RWPE2 (cell line): ENCODE measurements around the gene HPDL.
A peak's percentile ranks its signal among the peaks of the same experiment; 100 is the strongest.
"Not testable (repeated sequence)": the region's sequence is repeated elsewhere in the genome, so short reads cannot be mapped to it uniquely, and the experiment has no call there.

Experiments used
- ATAC-seq: fragments of 200-7000 bp; cut with Tn5 transposase; 3 replicates; pipeline ENCODE4 v1.9.1; 2021; ENCODE audit warnings: low read depth
- DNase-seq: peaks from one replicate; pipeline ENCODE4 v3.0.0-alpha.2; 2020; ENCODE audit warnings: low spot score
- H3K27ac ChIP-seq: fragments of 450-650 bp; 2 replicates; pipeline ENCODE4 v1.5.1; 2017; ENCODE audit warnings: mild to moderate bottlenecking; ENCODE audit not compliant: poor library complexity, severe bottlenecking
- H3K27me3 ChIP-seq: fragments of 250-450 bp; sonication (Bioruptor Pico); 2 replicates; pipeline ENCODE4 v1.5.1; 2021; ENCODE audit warnings: mild to moderate bottlenecking, moderate library complexity; ENCODE audit not compliant: insufficient read depth, poor library complexity, severe bottlenecking
- H3K36me3 ChIP-seq: fragments of 250-450 bp; sonication (Bioruptor Pico); 2 replicates; pipeline ENCODE4 v1.5.1; 2020; ENCODE audit warnings: low read depth, mild to moderate bottlenecking, moderate library complexity
- H3K4me1 ChIP-seq: fragments of 250-450 bp; sonication (Bioruptor Pico); 2 replicates; pipeline ENCODE4 v1.5.1; 2021; ENCODE audit warnings: mild to moderate bottlenecking, moderate library complexity; ENCODE audit not compliant: insufficient read depth, poor library complexity, severe bottlenecking
- H3K4me3 ChIP-seq: fragments of 250-450 bp; sonication (Bioruptor Pico); 2 replicates; pipeline ENCODE4 v1.5.1; 2021; ENCODE audit warnings: mild to moderate bottlenecking, moderate library complexity; ENCODE audit not compliant: severe bottlenecking
- H3K9me3 ChIP-seq: fragments of 250-450 bp; sonication (Bioruptor Pico); 2 replicates; pipeline ENCODE4 v1.5.1; 2021; ENCODE audit warnings: mild to moderate bottlenecking, moderate library complexity; ENCODE audit not compliant: severe bottlenecking
- CTCF ChIP-seq: fragments of 450-650 bp; IDR thresholded peaks from one replicate; pipeline ENCODE4 v1.5.1; 2017; ENCODE audit warnings: mild to moderate bottlenecking, moderate library complexity; ENCODE audit not compliant: poor library complexity, severe bottlenecking

Gene HPDL

DNA sequence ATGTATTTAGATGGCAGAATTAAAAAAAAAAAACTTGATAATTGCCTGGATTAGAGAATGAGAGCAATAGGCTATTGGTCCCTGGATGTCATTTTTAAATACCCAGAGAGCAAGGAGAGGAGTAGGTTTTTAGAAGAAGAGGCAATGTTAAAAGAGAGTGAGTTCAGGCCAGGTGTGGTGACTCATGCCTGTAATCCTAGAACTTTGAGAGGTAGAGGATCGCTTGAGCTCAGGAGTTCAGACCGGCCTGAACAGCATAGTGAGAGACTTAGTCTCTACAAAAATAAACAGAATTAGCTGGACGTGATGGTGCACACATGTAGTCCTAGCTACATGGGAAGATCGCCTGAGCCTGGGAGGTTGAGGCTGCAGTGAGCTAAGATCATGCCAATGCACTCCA is 29.5 kb downstream of the HPDL start:
- no peak for TF ChIP-seq CTCF
- H3K4me3 ChIP-seq, result no peak overlapping the region
- H3K4me1 ChIP-seq, result peaks cover 10% of the 10 kb centered on the region
- H3K27ac ChIP-seq, result no peak overlapping the region
- no peak for DNase-seq
- H3K36me3 ChIP-seq, result no peaks in the 10 kb centered on the region
- H3K9me3 ChIP-seq, result no peaks in the 10 kb centered on the region
- H3K27me3 ChIP-seq, result no peaks in the 10 kb centered on the region
- peak; percentile 92 for ATAC-seq

DNA sequence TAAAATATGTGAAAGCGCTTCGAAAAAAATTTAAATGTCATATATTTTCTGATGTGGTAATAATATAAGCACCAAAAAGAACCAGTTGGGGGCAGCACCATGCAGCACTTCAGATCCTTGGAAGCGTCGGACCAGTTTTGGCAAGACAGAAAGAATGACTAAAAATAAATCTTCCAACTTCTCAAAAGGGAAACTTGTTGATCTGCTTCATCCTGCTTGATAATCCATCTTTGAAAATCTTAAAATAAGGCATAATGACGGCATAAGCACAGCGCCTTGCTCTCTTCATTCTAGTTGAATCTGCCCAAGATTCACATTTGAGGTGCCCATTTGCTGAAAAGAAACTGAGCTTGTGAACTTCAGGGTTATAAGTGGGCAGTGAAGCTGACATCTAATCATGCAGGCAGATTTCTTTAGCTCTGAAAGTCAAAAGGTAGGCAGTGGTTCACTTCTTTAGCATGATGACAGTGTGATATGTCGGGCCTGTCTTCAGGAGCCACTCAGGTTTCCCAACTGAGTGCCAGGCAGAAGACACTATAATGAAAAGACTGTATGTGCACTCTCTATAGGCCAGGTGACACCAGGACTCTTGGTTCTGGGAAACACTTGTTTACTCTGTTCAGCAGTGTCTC is 33.3 kb downstream of the HPDL start:
- no peak for DNase-seq
- ATAC-seq, result 0 out of 3 replicates have a peak, but pooled peaks have one; percentile 31

DNA sequence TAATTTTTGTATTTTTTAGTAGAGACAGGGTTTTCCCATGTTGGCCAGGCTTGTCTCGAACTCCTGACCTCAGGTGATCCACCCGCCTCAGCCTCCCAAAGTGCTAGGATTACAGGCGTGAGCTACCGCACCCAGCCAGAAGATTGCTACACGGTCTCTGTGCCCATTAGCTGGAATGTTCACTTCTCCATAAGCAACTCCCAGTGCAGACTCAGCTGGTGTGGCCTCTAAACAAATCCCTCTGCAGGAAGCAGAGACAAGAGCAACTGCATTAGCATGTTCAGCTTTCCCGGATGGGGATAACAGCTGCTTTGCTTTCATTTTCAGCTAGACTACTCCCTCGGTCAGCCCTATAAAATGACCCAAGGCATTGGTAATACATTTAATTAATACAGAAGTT is 34.3 kb downstream of the HPDL start:
- H3K27ac ChIP-seq, DNase-seq: not testable (repeated sequence)

More for the DNA sequence above, 33.3 kb downstream of the HPDL start:
- peak; percentile 81 for TF ChIP-seq CTCF
- H3K4me1 ChIP-seq, result peaks cover 10% of the 10 kb centered on the region
- no peaks in the 10 kb centered on the region for H3K27me3 ChIP-seq
- no peak overlapping the region for H3K27ac ChIP-seq
- no peaks in the 10 kb centered on the region for H3K9me3 ChIP-seq
- H3K36me3 ChIP-seq, result no peaks in the 10 kb centered on the region
- no peak overlapping the region for H3K4me3 ChIP-seq

GRCh38 chr1:45364294-45364693 is 37.6 kb downstream of the HPDL start:
- ATAC-seq (no peak), DNase-seq (no peak)
- no peak for TF ChIP-seq CTCF
- H3K4me1 ChIP-seq, result peaks cover 6% of the 10 kb centered on the region
- no peaks in the 10 kb centered on the region for H3K27me3 ChIP-seq
- no peaks in the 10 kb centered on the region for H3K9me3 ChIP-seq
- no peaks in the 10 kb centered on the region for H3K36me3 ChIP-seq
- H3K27ac ChIP-seq, result no peak overlapping the region
- H3K4me3 ChIP-seq, result no peak overlapping the region

More for the DNA sequence above, 34.3 kb downstream of the HPDL start:
- H3K36me3 ChIP-seq, H3K9me3 ChIP-seq, H3K4me3 ChIP-seq, H3K4me1 ChIP-seq, H3K27me3 ChIP-seq: not testable (repeated sequence)
- peak; percentile 75 for ATAC-seq

- Histone ChIP-seq H3K9me3 (no peaks in the 10 kb centered on the region), H3K27me3 (no peaks in the 10 kb centered on the region), H3K27ac (no peak overlapping the region), H3K4me1 (peaks cover 2% of the 10 kb centered on the region), H3K36me3 (no peaks in the 10 kb centered on the region), H3K4me3 (no peak overlapping the region)
- TF ChIP-seq CTCF, result no peak
- ATAC-seq (no peak), DNase-seq (no peak)
Measured at GRCh38 chr1:45365051-45365450, 38.4 kb downstream of the HPDL start.
